Measurements from ENCODE around the gene ACVR2B.
"Not testable (repeated sequence)": the region's sequence is repeated elsewhere in the genome, so short reads cannot be mapped to it uniquely, and the experiment has no call there.

ACVR2B gene

DNA sequence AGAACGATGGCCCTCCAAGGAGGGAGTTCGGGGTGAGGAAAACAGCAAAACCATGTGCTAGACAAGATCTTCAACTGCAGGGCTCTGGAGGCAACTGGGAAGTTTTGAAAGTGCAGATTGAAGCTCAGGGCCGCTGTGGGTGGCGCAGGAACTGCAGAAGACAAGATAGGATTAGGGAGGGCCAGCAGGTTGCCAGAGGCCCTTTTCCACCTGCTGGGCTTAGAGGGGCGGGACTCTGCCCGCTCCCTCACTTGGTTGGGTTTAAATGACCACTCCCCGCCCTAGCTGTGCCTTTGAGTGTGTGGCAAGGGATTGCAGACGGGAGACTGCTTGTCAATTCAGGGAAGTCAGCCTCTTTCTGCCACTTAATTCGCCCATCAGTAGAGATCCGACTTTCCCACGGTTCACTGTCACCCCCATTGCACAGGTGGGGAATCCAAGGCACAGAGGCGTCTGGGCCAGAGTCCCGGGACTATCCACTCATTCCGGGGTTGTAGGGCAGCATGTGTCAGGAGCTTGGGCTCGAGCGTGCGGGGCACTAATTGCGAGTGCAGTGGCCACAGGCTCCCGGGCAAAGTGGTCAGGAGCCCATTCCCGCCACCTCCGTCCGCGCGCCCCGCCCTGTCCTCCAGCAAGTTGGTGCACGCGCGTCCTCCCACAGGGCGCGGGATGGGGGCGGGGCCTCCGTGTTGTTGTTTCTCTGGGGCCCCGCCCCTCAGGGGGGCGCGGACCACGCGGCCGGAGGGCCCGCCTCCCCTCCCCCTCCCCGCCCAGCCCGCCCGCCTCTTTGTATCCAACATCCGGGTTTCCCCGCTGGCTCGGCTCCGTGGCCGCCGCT, at the start of gene ACVR2B:
ACVR2B (plus strand) TSS at position 816 of the 838 bp plus-strand sequence. CDS start 433 bp downstream, outside the sequence.
- DNase-seq, result peak; percentile 80

- DNase-seq, result no peak
These were observed 49.4 kb upstream of the ACVR2B start for GRCh38 chr3:38404286-38404685.

DNA sequence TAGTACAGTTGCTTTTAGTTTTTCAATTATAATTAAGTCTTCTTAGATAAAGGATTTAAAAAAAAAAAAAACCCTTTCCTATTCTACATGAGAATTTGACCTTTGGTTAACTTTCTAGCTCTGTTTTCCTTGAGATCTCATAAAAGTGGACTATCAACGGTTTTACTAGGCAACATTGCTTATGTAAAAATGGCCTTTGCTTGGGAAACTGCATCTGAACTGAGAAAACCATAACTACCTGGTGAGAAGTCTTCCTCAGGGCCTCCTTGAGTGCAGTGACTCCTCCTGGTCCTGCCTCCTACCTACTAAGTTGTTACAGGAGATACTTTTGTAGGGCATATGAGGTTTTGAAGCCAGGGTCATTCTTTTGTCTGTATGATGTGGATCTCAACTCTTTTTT, 42.1 kb upstream of the ACVR2B start:
- no peak for DNase-seq

- DNase-seq, result not testable (repeated sequence)
These were observed 32.9 kb upstream of the ACVR2B start for GRCh38 chr3:38420758-38421157.

- DNase-seq, result no peak
These were observed 31.9 kb upstream of the ACVR2B start for GRCh38 chr3:38421679-38422336.

GRCh38 chr3:38426798-38427426, 26.8 kb upstream of the ACVR2B start:
- DNase-seq, result not testable (repeated sequence)

DNA sequence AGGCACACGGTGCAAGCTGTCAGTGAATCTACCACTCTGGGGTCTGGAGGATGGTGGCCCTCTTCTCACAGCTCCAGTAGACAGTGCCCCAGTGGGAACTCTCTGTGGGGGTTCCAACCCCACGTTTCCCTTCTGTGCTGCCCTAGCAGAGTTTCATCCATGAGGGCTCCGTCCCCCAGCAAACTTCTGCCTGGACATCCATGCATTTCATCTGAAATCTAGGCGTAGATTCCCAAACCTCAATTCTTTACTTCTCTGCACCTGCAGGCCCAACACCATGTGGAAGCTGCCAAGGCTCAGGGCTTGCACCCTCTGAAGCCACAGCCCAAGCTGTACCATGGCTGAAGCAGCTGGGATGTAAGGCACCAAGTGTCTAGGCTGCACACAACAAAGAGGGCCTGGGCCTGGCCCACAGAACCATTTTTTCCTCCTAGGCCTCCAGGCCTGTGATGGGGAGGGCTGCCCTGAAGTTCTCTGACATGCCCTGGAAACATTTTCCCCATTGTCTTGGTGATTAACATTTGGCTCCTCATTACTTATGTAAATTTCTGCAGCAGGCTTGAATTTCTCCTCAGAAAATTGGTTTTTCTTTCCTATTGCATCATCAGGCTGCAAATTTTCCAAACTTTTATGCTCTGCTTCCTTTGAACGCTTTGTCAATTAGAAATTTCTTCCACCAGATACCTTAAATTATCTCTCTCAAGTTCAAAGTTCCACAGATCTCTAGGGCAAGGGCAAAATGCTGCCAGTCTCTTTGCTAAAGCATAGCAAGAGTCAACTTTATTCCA, 20.6 kb upstream of the ACVR2B start:
- peak; percentile 9 for DNase-seq

- not testable (repeated sequence) for DNase-seq
These were observed 20.0 kb upstream of the ACVR2B start for GRCh38 chr3:38433661-38434060.

GRCh38 chr3:38438436-38439069, 15.1 kb upstream of the ACVR2B start:
- not testable (repeated sequence) for DNase-seq

- not testable (repeated sequence) for DNase-seq
These were observed 10.5 kb upstream of the ACVR2B start for GRCh38 chr3:38443205-38443604.

DNA sequence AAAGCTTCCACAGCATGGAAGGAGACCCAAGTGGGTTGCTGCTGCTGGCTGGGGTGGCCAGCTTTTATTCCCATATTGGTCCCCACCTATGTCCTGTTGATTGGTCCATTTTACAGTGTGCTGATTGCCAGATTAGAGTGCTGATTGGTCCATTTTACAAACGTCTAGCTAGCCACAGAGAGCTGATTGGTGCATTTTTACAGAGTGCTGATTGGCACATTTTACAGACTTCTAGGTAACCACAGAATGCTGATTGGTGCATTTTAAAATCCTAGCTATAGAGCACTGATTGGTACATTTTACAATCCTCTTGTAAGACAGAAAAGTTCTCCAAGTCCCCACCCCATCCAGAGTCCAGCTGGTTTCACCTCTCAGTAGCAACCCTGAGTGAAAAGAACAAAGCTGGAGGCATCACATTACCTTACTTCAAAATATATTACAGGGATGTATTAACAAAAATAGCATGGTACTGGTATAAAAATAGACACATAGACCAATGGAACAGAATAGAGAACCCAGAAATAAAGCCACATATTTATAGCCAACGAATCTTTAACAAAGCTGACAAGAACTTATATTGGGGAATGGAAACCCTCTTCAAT, 7.5 kb upstream of the ACVR2B start:
- no peak for DNase-seq

DNA sequence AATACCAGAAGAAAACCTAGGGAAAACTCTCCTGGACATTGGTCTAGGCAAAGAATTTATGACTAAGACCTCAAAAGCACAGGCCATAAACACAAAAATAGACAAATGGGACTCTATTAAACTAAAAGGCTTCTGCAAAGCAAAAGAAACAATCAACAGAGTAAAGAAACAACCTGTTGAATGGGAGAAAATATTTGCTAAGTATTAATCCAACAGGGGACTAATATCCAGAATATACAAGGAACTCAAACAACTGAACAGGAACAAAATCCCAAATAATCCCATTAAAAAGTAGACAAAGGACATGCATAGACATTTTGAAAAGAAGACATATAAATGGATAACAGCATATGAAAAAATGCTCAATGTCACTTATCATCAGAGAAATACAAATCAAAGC, 6.9 kb upstream of the ACVR2B start:
- DNase-seq, result no peak

DNA sequence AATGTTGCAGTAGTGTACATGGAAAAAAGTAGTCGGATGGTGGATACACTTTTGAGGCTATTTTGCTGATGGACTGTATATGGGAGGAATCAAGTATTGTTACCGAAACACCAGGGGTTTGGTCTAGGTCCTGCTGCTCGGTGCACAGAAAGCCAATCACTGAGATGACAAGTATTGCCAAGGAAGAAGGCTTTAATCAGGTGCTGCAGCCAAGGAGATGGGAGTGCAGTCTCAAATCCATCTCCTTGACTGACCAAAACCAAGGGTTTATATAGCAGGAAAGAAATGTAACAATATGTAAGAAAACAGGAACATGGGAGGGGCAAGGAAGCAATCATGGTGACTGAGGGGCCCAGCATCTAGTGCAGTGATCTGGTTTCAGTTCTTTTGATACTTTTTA, 2.8 kb upstream of the ACVR2B start:
- no peak for DNase-seq

- DNase-seq, result no peak
These were observed 155 bp downstream of the ACVR2B start for GRCh38 chr3:38453913-38454177.

DNA sequence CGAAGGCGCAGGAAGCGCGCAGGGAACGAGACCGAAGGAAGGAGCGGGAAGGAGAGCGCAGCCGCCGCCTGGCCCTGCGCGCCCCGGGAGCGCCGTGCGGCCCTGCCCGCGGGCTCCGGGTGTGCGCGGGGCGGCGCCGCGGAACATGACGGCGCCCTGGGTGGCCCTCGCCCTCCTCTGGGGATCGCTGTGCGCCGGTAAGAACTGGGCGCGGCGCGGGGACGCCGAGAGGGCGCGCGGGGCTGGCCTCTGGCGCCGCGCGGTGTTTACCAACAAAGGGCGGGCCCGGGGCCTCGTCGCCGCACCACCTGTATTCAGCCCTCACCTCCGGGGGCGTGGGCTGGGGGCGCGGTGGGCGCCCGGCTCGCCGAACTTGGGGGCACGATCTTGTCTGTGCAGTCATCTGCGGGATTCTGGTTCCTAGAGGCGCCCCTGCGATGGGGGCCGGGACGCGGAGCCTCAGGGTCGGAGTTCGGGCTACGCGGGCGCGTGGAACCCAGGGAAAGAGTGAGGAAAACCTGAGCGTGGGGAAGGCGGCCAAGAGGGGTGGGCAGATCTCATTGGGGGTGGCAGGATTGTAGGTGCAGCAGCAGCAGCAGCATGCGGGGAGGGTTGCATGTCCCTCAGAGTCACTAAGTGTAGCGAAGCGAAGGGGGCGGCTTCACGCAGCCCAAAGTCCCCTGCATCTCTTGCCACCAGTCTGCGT, 641 bp downstream of the ACVR2B start:
- peak; percentile 49 for DNase-seq

DNA sequence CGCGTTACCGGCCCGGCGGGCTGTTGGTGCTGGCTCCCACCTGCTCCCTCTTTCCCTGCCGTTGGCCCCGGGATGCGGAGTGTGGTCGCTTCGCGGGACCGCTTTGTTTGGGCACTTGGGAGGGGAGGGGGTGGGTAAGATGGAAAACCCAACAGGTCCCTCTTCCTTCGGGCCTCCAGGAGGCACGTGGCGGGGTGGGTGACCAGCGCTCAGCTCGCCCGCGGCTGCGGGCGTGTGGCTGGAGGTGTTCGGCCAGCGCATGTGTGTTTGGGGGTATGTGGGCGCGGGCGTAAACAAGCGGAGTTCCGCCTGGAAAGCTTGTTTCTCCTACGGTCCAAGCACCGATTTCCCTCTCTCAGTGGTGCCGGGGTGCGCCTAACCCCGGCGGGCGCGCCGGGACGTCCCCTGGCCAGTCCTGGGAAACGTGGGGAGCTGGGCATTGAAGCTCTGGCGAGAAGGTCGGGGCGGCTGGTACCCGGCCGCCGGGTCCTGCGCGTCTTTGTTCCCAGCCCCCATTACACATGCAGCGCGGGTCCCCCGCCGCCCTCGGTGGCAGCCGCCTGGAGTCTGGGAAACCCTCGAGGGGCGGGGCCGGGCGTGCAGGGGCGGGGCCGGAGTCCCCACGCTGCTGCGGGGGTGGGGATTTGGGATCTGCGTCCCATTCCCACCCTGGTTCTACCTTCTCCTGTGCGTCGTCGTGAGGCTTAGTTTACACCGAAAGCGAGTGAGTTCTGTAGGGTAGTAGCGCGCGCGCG, 1.4 kb downstream of the ACVR2B start:
- peak; percentile 78 for DNase-seq

- no peak for DNase-seq
These were observed 2.1 kb downstream of the ACVR2B start for GRCh38 chr3:38455639-38456430.

GRCh38 chr3:38457111-38458003, 3.7 kb downstream of the ACVR2B start:
- DNase-seq, result no peak
